Heart left ventricle (tissue), 13 donors: ENCODE measurements around the gene SMAD9.

Source experiments
- POLR2A ChIP-seq, 2 donors: fragments of 450-650 bp; IDR thresholded peaks; one replicate each; pipeline ENCODE4 v1.6.1; 2017; ENCODE audit warnings: antibody characterized with exemption in 2 of 2, mild to moderate bottlenecking in 2 of 2, moderate library complexity in 2 of 2
- TF ChIP-seq, protein P1 (sequence below), 12 donors: fragments of 200-600 bp; sonication (generic) in 4 of 12; IDR thresholded peaks; one replicate each; pipeline versions ENCODE4 v1.5.0 to v1.8.0; 2018 to 2022; ENCODE audit warnings: antibody characterized with exemption in 12 of 12, mild to moderate bottlenecking in 5 of 12
- donor health status: ischemic (EF 13 %, LVEDD 7.1; RV severe dilation, severe dysfunction).
- donor health status: DM: no; HTN: yes; CAD: no.
- donor health status: DM: no; HTN: no; CAD: no.
- donor health status: ischemic (EF 25% LVEDD 6.9; RV normal size, moderate dysfunction).
- donor health status: ischemic (EF 25% LVEDD 5.7; RV mildly dilated, moderate dysfunction).
- donor health status: ischemic (EF 35%, LVEDD 5.7; RV mildly dilated, moderate dysfunction).
- donor health status: nonischemic (EF 11% LVEDD 7.7; RV severe dilation, severe dysfunction).
- donor health status: DM: yes; HTN: yes; CAD: no.
- donor health status: PGD.
- donor health status: ischemic (EF 29% LVEDD 5.4; RV normal size, mild dysfunction).
- donor health status: nonischemic (EF 23%, LVEDD 6.1; RV moderate dilation, normal function).

DNA sequence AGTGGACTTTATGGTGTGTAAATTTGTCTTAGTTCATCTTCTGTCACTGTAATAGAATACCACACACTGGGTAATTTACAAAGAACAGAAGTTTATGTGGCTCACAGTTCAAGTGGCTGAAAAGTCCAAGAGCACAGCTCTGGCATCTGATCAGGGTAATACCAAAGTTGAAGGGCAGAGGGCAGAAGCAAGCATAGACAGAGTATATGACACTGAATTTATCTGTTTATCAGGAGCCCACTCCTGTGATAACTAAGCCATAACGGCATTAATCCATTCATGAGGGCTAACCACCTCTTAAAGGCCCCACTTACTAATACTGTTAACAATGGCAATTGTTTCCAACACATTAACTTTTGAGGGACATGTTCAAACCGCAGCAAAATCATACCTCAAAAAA lies 105.0 kb downstream of the SMAD9 start:
- TF ChIP-seq, protein P1, sequence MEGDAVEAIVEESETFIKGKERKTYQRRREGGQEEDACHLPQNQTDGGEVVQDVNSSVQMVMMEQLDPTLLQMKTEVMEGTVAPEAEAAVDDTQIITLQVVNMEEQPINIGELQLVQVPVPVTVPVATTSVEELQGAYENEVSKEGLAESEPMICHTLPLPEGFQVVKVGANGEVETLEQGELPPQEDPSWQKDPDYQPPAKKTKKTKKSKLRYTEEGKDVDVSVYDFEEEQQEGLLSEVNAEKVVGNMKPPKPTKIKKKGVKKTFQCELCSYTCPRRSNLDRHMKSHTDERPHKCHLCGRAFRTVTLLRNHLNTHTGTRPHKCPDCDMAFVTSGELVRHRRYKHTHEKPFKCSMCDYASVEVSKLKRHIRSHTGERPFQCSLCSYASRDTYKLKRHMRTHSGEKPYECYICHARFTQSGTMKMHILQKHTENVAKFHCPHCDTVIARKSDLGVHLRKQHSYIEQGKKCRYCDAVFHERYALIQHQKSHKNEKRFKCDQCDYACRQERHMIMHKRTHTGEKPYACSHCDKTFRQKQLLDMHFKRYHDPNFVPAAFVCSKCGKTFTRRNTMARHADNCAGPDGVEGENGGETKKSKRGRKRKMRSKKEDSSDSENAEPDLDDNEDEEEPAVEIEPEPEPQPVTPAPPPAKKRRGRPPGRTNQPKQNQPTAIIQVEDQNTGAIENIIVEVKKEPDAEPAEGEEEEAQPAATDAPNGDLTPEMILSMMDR (IDR thresholded peaks at IDR 0.05): peak in 2 of 12 donors; percentile 6 to 21
- TF ChIP-seq POLR2A (IDR thresholded peaks at IDR 0.05): no peak
